GM21825 (cell line): ENCODE data around the gene LDLRAD3.

Experiments
- ATAC-seq: cut with Tn5 transposase; IDR thresholded peaks from one replicate; pipeline ENCODE4 v1.9.1; 2021; ENCODE audit warnings: mild to moderate bottlenecking, moderate library complexity; ENCODE audit not compliant: unreplicated experiment

LDLRAD3 gene

GRCh38 chr11:36013950-36014897 lies 70.4 kb downstream of the LDLRAD3 start:
- ATAC-seq, result no peak

GRCh38 chr11:36014898-36015665 lies 71.2 kb downstream of the LDLRAD3 start:
- ATAC-seq, result no peak

GRCh38 chr11:36015799-36016198 lies 71.9 kb downstream of the LDLRAD3 start:
- ATAC-seq, result no peak

DNA sequence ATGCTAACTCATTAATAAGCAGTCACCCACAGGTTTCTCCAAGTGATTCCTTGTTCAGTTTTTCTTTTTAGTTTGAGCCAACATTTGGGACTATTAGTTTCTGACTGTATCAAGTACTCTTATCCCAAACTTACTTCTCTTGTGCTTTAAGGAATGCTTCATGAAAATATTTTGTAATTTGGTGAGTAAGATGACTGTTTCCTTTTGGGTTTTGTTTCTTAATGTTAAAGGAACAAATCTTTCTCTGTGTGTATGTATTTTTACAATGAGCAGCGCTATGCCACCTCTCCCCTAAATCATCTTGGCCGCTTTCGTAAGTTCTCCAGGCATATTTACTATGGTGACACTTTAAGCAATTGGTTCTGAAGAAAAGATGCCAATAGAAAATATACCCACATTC lies 72.4 kb downstream of the LDLRAD3 start:
- no peak for ATAC-seq

DNA sequence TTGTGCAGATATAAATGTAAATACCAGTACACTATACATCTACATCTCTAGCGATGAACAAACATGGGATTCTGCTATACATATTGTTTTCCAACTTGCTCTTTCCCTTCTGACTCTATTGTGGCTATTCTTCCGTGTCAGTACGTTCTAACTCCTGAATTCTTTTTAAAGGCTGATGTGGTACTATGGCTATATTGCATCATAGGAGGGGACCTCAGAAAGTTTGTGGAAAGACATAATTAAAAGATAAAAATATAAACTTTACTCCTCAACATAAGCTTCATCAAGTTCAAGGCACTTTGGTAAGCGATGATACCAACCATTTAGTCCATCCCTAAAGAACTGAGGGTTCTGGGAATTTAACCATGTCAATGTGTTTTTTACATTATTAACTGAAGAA lies 72.8 kb downstream of the LDLRAD3 start:
- no peak for ATAC-seq

DNA sequence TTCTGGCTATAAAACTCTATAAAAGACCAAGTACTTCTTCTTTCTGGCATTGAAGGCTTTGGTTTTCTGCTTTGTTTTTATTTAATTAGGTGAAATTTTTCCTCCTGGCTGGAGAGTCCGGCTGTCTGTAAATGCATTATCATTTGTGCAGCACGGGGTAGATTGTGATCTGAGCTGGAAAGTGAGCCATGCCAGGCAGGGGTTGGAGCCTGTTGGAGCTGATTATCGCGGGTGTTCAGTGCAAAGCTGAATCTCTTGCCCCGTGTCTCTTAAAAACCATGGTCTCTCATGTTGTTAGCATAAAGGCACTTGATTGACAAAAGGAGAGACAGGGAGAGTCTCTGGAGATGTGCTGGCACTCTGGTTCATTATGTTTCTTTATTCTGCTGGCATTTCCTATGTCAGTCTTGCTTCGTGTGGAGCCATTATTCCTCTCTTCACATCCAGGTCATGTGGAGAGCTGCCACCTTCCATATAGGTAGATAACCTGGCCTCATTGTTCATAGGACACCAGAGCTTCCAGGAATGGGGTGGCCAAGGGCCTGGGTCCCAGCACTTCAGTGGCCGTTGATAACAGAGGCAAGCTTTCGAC lies 75.2 kb downstream of the LDLRAD3 start:
- ATAC-seq, result no peak

DNA sequence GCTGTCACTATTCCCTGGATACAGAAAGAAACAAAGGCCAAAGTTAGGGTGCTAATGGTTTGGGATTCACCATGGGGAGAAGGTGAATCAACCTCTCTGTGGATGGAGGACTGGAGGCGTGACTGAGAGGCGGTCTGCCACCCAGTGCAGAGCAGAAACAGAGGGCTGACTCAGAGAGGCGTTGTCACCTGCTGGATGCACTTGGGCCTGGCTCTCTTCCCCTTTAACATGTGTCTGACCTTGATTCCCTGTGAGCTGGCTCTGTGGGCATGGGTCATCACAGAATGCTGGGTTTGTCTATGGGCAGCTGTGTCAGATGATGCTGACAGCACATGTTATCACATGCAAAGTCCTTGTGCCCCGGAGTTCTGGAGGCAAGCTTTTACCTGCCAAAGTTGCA lies 75.9 kb downstream of the LDLRAD3 start:
- no peak for ATAC-seq

DNA sequence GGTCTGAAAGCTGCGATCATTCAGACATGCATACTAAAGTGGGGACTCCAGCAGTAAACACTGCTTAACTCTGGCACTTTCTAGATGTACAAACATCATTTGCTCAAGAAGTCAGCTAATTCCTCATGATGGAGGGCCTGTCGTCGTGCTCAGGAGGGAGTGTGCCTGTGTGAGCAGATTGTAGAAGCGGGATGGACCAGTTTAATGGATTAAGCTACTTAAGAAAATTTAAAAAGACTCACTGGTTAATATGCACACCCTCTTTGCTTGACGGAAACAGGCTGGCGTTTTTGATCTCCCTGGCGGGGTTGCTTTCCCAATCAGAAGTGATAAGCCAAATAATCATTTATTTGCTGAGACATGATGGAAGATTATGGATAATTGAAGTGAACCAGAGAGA lies 79.0 kb downstream of the LDLRAD3 start:
- no peak for ATAC-seq

GRCh38 chr11:36023922-36024321 lies 80.1 kb downstream of the LDLRAD3 start:
- no peak for ATAC-seq

DNA sequence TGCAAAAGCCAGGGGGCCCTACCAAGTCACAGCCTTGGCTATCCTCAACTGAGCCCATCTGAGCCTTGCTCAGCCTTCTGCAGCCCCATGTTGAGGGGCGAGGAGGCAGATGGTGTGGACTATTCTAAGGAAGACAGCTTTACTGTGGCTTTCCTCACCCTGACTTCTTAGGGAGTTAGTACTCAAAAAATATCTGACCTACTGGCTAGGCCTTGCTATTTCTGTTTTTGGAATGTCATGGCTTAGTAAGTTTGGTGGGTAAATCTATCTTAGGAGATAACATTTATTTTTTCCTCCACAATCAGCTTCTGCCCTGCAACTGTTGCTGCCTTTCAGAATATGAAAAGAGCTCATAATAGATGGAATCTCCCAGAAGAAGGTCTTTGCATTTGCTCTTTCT lies 80.9 kb downstream of the LDLRAD3 start:
- no peak for ATAC-seq

DNA sequence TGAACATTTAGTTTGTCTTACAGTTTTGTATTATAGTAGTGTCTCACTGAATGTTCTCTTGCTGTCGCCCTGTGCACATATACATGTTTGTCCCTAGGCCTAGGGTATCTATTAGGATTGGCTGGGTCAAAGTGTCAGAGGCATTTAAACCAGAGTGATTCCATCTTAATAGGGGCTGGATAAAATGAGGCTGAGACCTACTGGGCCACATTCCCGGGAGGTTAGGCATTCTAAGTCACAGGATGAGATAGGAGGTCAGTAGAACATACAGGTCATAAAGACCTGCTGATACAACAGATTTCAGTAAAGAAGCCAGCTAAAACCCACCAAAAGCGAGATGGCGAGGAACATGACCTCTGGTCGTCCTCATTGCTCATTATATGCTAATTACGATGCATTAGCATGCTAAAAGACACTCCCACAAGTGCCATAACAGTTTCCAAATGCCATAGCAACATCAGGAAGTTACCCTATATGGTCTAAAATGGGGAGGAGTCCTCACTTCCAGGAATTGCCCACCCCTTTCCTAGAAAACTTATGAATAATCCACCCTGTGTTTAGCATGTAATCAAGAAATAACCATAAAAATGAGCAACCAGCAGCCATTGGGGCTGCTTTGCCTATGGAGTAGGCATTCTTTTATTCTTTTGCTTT lies 82.6 kb downstream of the LDLRAD3 start:
- no peak for ATAC-seq

DNA sequence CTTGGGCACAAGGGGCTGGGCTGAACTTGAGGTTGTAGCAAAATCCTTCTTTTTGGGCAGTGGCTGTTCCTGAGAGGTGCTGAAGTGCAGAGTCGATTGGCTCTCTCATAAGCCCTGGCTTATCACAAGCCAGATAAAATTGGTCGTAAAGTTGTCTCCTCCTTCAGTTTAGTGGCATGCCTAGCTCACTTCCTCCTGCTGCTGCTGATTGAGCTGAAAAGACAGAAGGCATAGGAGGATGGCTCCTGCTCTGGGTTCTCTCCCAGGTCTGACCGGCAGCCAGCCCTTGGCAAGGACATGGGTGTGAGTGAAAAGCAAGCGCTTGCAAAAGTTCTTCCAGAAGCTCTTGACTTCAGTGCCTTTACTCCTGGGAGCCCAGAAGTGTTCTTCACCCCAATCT lies 83.9 kb downstream of the LDLRAD3 start:
- no peak for ATAC-seq

DNA sequence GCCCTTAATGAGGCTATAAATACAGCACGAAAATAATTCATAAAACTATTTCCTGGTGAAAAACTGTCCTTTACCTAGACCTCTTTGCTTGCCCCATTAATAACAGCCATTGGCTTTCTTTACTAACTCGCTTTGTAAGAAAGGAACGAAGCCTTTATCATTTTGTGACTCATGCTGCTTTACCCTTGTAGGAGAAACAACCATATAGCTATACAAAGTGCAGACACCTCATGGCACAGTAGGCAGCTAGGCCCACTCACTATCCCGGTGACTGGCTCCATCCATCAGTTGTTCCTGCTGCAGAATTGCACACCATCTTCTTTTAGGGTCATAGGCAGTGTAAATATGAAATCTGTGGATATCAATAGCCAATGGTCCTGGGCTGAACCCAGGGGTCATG lies 85.8 kb downstream of the LDLRAD3 start:
- ATAC-seq, result no peak

- ATAC-seq, result no peak
Measured at GRCh38 chr11:36030731-36031281, 86.9 kb downstream of the LDLRAD3 start.

DNA sequence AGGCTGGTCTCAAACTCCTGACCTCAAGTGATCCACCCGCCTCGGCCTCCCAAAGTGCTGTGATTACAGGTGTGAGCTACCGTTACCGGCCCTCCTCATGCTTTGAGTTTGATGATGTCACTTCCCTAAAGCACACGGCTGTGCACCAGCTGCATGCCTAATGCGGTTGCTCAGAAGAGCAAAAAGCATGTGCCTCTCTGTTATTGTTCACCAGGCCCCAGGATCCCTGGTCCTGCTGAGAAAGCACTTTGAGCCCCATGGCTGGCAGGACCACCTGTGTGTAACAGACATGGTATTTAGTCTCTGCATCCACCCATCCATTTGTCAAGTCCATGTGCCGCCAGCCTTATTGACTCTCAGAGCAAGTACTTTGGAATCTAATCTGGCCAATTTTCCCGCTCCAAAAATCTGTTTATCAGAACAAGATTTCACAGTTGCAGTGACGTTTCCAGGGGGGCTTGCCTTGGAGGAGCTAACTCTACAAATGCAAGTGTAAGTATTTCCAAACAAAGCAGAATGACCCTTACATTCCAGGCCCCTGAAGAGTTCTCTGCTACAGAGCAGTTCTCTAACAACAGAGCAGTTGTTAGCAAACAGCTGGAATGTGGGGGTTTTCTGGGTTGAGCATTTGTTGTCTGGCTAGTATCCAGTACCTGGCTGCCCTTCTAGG lies 89.4 kb downstream of the LDLRAD3 start:
- ATAC-seq, result no peak

- ATAC-seq, result no peak
Measured at GRCh38 chr11:36033936-36034335, 90.1 kb downstream of the LDLRAD3 start.

DNA sequence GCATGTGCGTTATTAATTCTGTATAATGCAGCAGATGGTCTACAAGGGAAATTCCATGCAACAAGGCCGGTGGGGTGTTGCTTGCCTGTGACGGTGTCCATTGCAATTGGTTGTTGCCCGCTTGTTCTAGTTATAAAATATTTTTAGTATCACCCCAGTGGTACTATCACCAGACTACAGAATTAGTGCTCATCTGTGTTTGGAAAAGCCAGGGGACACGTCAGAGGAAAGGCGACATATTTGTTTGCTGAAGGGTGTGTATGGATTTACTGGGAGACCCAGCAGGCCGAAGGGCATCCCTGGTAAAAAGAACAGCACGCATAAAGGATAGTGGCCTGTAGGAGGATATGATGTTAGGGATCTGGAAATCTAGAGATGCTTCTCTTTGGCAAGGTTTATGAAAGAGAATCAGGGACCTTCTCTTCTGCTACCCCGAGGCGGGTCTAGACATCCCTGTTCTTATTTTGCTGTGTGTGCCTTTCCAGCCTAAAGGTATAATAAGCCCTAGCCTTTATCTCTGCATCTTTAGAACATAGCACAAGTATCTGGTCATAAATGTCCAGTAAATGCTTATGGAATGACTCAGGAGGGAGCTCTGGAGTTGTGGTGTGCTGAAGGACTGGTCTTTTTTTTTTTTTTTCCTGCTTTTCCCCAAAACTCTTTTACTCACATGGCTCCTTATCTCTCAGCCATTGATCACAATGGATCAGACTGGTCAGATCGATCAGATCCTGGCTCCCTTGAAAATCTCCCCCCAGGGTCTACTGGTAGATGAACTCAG lies 90.9 kb downstream of the LDLRAD3 start:
- ATAC-seq, result no peak

- ATAC-seq, result no peak
Measured at GRCh38 chr11:36035454-36035853, 91.6 kb downstream of the LDLRAD3 start.

DNA sequence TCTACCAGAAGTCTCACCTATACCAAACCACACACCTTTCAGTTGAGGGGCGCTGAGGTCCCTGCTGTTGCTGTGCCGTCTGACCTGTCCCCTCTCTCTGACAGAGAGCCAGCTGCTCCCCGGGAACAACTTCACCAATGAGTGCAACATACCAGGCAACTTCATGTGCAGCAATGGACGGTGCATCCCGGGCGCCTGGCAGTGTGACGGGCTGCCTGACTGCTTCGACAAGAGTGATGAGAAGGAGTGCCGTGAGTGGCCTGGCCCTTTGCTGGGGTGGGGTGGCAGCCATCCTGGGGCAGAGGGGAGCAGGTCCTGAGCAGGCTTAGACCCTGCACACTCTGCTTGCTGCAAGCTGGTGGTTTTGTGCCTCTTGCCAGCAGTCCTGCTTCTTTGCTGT lies 92.1 kb downstream of the LDLRAD3 start:
- no peak for ATAC-seq

- ATAC-seq, result no peak
Measured at GRCh38 chr11:36037031-36037430, 93.2 kb downstream of the LDLRAD3 start.
